T47D (cell line): ENCODE data around the gene RHOB.

Experiments
- DNase-seq, 2 experiments: peaks; one replicate each; pipeline versions ENCODE4 v3.0.0 to v3.0.0-alpha.2; 2011 to 2012; ENCODE audit warnings: low read depth in 1 of 2, low spot score in 1 of 2
- JUND ChIP-seq: IDR thresholded peaks from 2 replicates; pipeline ENCODE4 v1.6.1; 2012; ENCODE audit warnings: low read depth
- in situ Hi-C: cut with HindIII; loops from 2 replicates; pipeline ENCODE4 v1.10.0; 2016; ENCODE audit warnings: low sequenced_read_pairs, low pct_unique_long_range_greater_than_20kb

Gene RHOB

GRCh38 chr2:20446917-20447436, at the start of gene RHOB:
Gene RHOB, plus strand, starts transcription at chr2:20447074. Its CDS starts 392 bp downstream, at chr2:20447466.
- TF ChIP-seq JUND: no peak
- DNase-seq: peak; percentile 93 to 98
- in situ Hi-C loops: loop anchor here (25.0 kb wide), 1 partner anchor 190 kb away; no protein-coding TSS in a partner anchor

- no peak for DNase-seq
- in situ Hi-C loops: no loop called here
- no peak for TF ChIP-seq JUND
Observed at GRCh38 chr2:20397811-20398447, 48.9 kb upstream of the RHOB start.

DNA sequence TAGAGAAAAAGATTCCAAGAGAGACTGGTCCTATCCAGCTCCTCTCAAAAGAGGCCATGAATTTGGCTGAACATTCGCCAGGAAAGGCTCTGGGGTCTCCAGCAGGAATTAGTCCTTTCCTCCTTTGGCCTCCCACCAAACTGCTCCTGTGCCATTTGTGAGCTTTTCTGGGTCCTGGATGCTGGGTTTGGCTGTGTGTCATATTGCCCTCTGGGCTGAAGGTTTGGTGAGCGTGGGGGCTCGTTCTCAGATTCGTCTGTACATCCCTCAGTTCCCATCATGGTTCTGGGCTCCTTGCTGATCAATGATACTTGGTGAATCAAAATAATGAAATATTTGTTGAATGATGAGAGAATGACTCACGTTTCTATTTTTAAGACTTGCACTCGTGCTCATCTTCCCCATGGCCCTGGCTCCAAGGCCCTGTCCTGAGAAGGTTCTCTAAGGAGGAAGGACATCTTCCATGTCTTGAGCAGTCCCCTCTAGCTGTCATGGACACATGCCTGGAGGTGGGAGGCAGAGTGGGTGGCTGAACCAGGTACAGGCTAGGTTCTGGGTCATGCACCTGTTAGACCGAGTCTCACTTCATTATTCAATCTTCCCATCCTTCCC, 47.8 kb upstream of the RHOB start:
- in situ Hi-C loops: no loop called here
- TF ChIP-seq JUND: no peak
- DNase-seq: no peak

DNA sequence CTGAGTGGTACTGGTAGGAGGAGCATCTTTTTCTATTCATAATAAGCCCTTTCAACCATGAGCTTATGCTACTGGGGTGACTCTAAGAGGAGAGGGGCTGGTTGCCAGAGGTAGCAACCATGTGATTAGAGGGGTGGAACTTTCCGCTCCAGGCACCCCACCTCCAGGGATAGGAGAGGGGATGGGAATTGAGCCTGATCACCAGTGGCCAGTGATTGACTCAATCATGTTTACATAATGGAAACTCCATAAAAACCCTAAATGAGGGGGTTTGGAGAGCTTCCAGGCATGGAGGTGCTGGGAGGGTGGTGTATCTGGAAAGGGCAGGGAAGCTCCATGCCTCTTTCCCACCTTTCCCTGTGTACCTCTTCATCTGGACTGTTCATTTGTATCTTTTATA, 46.6 kb upstream of the RHOB start:
- in situ Hi-C loops: no loop called here
- TF ChIP-seq JUND: no peak
- no peak for DNase-seq

- TF ChIP-seq JUND: no peak
- in situ Hi-C loops: no loop called here
- DNase-seq: no peak
Observed at GRCh38 chr2:20400787-20401488, 45.9 kb upstream of the RHOB start.

DNA sequence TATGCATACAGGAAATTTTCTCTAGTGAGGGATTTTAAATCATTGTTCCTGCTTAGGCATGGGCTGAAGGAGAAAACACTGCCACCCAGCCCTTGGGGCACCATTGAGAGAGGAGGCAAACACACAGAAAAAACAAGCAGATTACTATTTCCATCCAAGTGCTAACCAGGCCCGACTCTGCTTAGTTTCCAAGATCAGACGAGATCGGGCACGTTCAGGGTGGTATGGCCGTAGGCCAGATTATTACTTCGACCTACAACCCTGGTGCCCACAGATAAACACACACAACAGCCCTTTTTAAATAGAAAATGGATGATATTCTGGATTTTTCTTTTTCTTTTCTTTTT, 45.4 kb upstream of the RHOB start:
- in situ Hi-C loops: no loop called here
- no peak for TF ChIP-seq JUND
- DNase-seq: no peak

- in situ Hi-C loops: no loop called here
- TF ChIP-seq JUND: no peak
- DNase-seq: no peak
Observed at GRCh38 chr2:20403774-20404312, 43.0 kb upstream of the RHOB start.

DNA sequence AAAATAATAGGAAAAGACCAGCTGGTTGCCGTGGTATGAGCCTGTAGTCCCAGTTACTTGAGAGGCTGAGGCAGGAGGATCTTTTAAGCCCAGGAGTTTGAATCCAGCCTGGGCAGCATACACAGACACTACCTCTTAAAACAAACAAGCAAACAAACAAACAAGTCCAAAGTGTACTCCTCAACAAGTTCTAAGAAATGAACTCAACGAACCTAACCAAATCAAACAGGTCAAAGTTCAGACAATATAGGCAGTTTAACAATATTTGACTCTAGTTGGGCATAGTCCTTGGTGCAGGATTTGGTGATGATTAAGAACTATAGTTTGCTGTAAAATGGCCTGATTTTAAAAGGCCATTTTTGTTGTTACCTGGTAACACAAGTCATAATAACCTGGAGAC, 41.9 kb upstream of the RHOB start:
- in situ Hi-C loops: no loop called here

GRCh38 chr2:20409039-20409438, 37.8 kb upstream of the RHOB start:
- in situ Hi-C loops: no loop called here
- TF ChIP-seq JUND: no peak
- no peak for DNase-seq

More for the DNA sequence above, 41.9 kb upstream of the RHOB start:
- no peak for TF ChIP-seq JUND
- DNase-seq: no peak

- DNase-seq: no peak
- no peak for TF ChIP-seq JUND
- in situ Hi-C loops: no loop called here
Observed at GRCh38 chr2:20410556-20411277, 36.2 kb upstream of the RHOB start.

- DNase-seq: peak; percentile 42 to 84
- in situ Hi-C loops: no loop called here
Observed at GRCh38 chr2:20411361-20411894, 35.4 kb upstream of the RHOB start.

GRCh38 chr2:20414806-20415205, 32.1 kb upstream of the RHOB start:
- no peak for DNase-seq
- TF ChIP-seq JUND: no peak
- in situ Hi-C loops: no loop called here

More at GRCh38 chr2:20411361-20411894, 35.4 kb upstream of the RHOB start:
- no peak for TF ChIP-seq JUND
